H1 (cell line): Measurements from ENCODE around the gene ENPP3. TPM values are rescaled to one million over a fixed set of nuclear protein-coding genes. Genes with fewer than 3 reads are reported as not detected.

Experiments
- CTCF ChIA-PET: fragments of 300-600 bp; sonication (Branson Sonifier 250); formaldehyde crosslinking; loops from one replicate; lab custom pipeline; 2021; ENCODE audit not compliant: partially characterized antibody; lab: Charles Lee
- POLR2A ChIA-PET: fragments of 300-600 bp; sonication (Branson Sonifier 250); formaldehyde crosslinking; loops from one replicate; lab custom pipeline; 2021; ENCODE audit warnings: inconsistent platforms; ENCODE audit not compliant: partially characterized antibody; lab: Charles Lee
- DNase-seq, 2 experiments: peaks; one replicate each; pipeline versions ENCODE4 v3.0.0 to v3.0.0-alpha.2; 2010 to 2022; ENCODE audit warnings: low spot score in 2 of 2, low read depth in 1 of 2, mixed read lengths in 1 of 2
- FAIRE-seq: peaks from 2 replicates; lab custom pipeline; 2011; peaks lifted over from hg19 to GRCh38; lab: Jason Lieb, UNC
- H2AFZ ChIP-seq: 2 replicates; pipeline ENCODE4 v1.8.1; 2012; ENCODE audit warnings: low read length, inconsistent platforms
- H2AK5ac ChIP-seq: 2 replicates; pipeline ENCODE4 v1.6.1; 2013; ENCODE audit warnings: low read depth, low read length
- H2BK120ac ChIP-seq: replicated peaks from 2 replicates; pipeline ENCODE3; 2013; ENCODE audit warnings: low read depth, low read length, inconsistent platforms
- H2BK12ac ChIP-seq: 2 replicates; pipeline ENCODE4 v1.6.1; 2013; ENCODE audit warnings: low read depth, low read length
- H2BK15ac ChIP-seq: 2 replicates; pipeline ENCODE4 v1.6.1; 2013; ENCODE audit warnings: low read length
- H2BK20ac ChIP-seq: 2 replicates; pipeline ENCODE4 v1.6.1; 2013; ENCODE audit warnings: low read length
- H2BK5ac ChIP-seq: 2 replicates; pipeline ENCODE4 v1.6.1; 2013; ENCODE audit warnings: low read depth, low read length
- H3K14ac ChIP-seq: 2 replicates; pipeline ENCODE4 v1.6.1; 2013; ENCODE audit warnings: inconsistent platforms; ENCODE audit not compliant: insufficient read length
- H3K18ac ChIP-seq: 2 replicates; pipeline ENCODE4 v1.6.1; 2013; ENCODE audit warnings: low read length; ENCODE audit errors: extremely low read depth
- H3K23ac ChIP-seq: 2 replicates; pipeline ENCODE4 v1.6.1; 2013; ENCODE audit warnings: inconsistent platforms; ENCODE audit not compliant: insufficient read length
- H3K23me2 ChIP-seq: 2 replicates; pipeline ENCODE4 v1.6.1; 2013; ENCODE audit warnings: low read depth, low read length
- H3K27ac ChIP-seq: 2 replicates; pipeline ENCODE4 v1.6.1; 2011; ENCODE audit warnings: low read depth, low read length, inconsistent platforms
- H3K27me3 ChIP-seq, 4 experiments: replicated peaks in 1 of 4; 1 replicate in 1 of 4; 2 replicates in 3 of 4; pipeline versions ENCODE4 v1.6.1 to v1.8.1; 2011 to 2013; ENCODE audit warnings: low read length in 3 of 4, mild to moderate bottlenecking in 3 of 4, inconsistent platforms in 2 of 4, mixed read lengths in 2 of 4, moderate library complexity in 1 of 4; ENCODE audit not compliant: control insufficient read depth in 3 of 4, insufficient read depth in 3 of 4; ENCODE audit errors: extremely low read depth in 1 of 4
- H3K36me3 ChIP-seq, 4 experiments: 2 replicates each; pipeline versions ENCODE4 v1.6.1 to v1.8.1; 2011 to 2013; ENCODE audit warnings: mild to moderate bottlenecking in 4 of 4, low read length in 3 of 4, moderate library complexity in 2 of 4, control low read depth in 1 of 4, inconsistent platforms in 1 of 4; ENCODE audit not compliant: insufficient read depth in 4 of 4, control insufficient read depth in 2 of 4
- H3K4ac ChIP-seq: replicated peaks from 2 replicates; pipeline ENCODE3; 2013; ENCODE audit warnings: low read length, low read depth, mixed read lengths, inconsistent platforms; ENCODE audit not compliant: insufficient read length
- H3K4me1 ChIP-seq, 4 experiments: replicated peaks in 1 of 4; 1 replicate in 1 of 4; 2 replicates in 3 of 4; pipeline versions ENCODE4 v1.6.1 to v1.8.1; 2011 to 2013; ENCODE audit warnings: low read length in 3 of 4, inconsistent platforms in 2 of 4, mixed read lengths in 1 of 4; ENCODE audit not compliant: insufficient read depth in 4 of 4, control insufficient read depth in 3 of 4
- H3K4me2 ChIP-seq, 2 experiments: 2 replicates each; pipeline versions ENCODE4 v1.6.1 to v1.8.1; 2011 to 2013; ENCODE audit warnings: low read depth in 2 of 2, low read length in 2 of 2, control low read depth in 1 of 2, inconsistent platforms in 1 of 2, mild to moderate bottlenecking in 1 of 2; ENCODE audit not compliant: insufficient read depth in 1 of 2
- H3K4me3 ChIP-seq, 4 experiments: fragments of 200-600, 300-600 bp in 1 of 4; sonication (generic), shearing (Covaris generic), sonication (Bioruptor Twin) in 1 of 4; 2 replicates each; pipeline versions ENCODE4 v1.5.1 to v1.8.1; 2011 to 2016; ENCODE audit warnings: low read length in 4 of 4, low read depth in 3 of 4, control low read depth in 2 of 4, inconsistent platforms in 2 of 4, mild to moderate bottlenecking in 2 of 4, mixed read lengths in 1 of 4, moderate library complexity in 1 of 4; ENCODE audit not compliant: insufficient read depth in 2 of 4; ENCODE audit errors: extremely low read depth in 1 of 4
- H3K56ac ChIP-seq: replicated peaks from 2 replicates; pipeline ENCODE3; 2013; ENCODE audit warnings: low read depth, mild to moderate bottlenecking, mixed read lengths, low read length, inconsistent platforms; ENCODE audit not compliant: insufficient read length
- H3K79me1 ChIP-seq: 2 replicates; pipeline ENCODE4 v1.6.1; 2013; ENCODE audit warnings: low read depth, low read length, control low read depth
- H3K79me2 ChIP-seq, 2 experiments: 2 replicates each; pipeline versions ENCODE4 v1.6.1 to v1.8.1; 2012 to 2013; ENCODE audit warnings: low read length in 2 of 2, mild to moderate bottlenecking in 2 of 2, inconsistent platforms in 1 of 2; ENCODE audit not compliant: insufficient read depth in 2 of 2, control insufficient read depth in 1 of 2
- H3K9ac ChIP-seq, 4 experiments: replicated peaks in 1 of 4; 1 replicate in 1 of 4; 2 replicates in 3 of 4; pipeline versions ENCODE4 v1.6.1 to v1.8.1; 2011 to 2013; ENCODE audit warnings: low read depth in 3 of 4, low read length in 3 of 4, control low read depth in 2 of 4, mild to moderate bottlenecking in 2 of 4, moderate library complexity in 2 of 4, inconsistent platforms in 1 of 4; ENCODE audit errors: extremely low read depth in 1 of 4
- H3K9me3 ChIP-seq, 2 experiments: 2 replicates each; pipeline versions ENCODE4 v1.6.1 to v1.8.1; 2012 to 2013; ENCODE audit warnings: mild to moderate bottlenecking in 2 of 2, moderate library complexity in 2 of 2, control low read depth in 1 of 2, inconsistent platforms in 1 of 2, low read depth in 1 of 2, low read length in 1 of 2, mixed read lengths in 1 of 2; ENCODE audit not compliant: insufficient read depth in 2 of 2
- H4K20me1 ChIP-seq, 2 experiments: replicated peaks in 1 of 2; 2 replicates each; pipeline versions ENCODE3 to v1.8.1; 2011 to 2013; ENCODE audit warnings: inconsistent platforms in 2 of 2, low read length in 2 of 2, mild to moderate bottlenecking in 1 of 2; ENCODE audit not compliant: insufficient read depth in 2 of 2, control insufficient read depth in 1 of 2
- H4K5ac ChIP-seq: 2 replicates; pipeline ENCODE4 v1.6.1; 2013; ENCODE audit warnings: low read length, low read depth, mixed read lengths, inconsistent platforms; ENCODE audit not compliant: insufficient read length
- H4K8ac ChIP-seq: 2 replicates; pipeline ENCODE4 v1.8.0; 2013; ENCODE audit warnings: mild to moderate bottlenecking, moderate library complexity, low read length, inconsistent platforms; ENCODE audit not compliant: insufficient read depth; ENCODE audit errors: extremely low read depth
- H4K91ac ChIP-seq: replicated peaks from 2 replicates; pipeline ENCODE3; 2013; ENCODE audit warnings: low read length, mixed read lengths, inconsistent platforms; ENCODE audit not compliant: insufficient read length
- CTBP2 ChIP-seq: IDR thresholded peaks from 2 replicates; pipeline ENCODE4 v1.7.0; 2011; ENCODE audit warnings: borderline replicate concordance, mild to moderate bottlenecking, moderate library complexity, mixed read lengths, low read length; ENCODE audit not compliant: insufficient read depth, insufficient read length
- GTF2F1 ChIP-seq: IDR thresholded peaks from 2 replicates; pipeline ENCODE4 v1.6.1; 2012; ENCODE audit warnings: low read depth, low read length, improper control_type of control experiment, borderline replicate concordance
- HDAC2 ChIP-seq, 2 experiments: fragments of 300-600 bp in 1 of 2; sonication (generic) in 1 of 2; IDR thresholded peaks; 2 replicates each; pipeline ENCODE4 v1.6.1; 2011 to 2012; ENCODE audit warnings: low read depth in 2 of 2, low read length in 2 of 2, mild to moderate bottlenecking in 2 of 2, moderate library complexity in 2 of 2, borderline replicate concordance in 1 of 2, inconsistent platforms in 1 of 2
- JUN ChIP-seq: IDR thresholded peaks from 2 replicates; pipeline ENCODE4 v1.6.1; 2011; ENCODE audit warnings: low read depth, mild to moderate bottlenecking, improper control_type of control experiment, low read length
- KDM4A ChIP-seq: IDR thresholded peaks from one replicate; pipeline ENCODE4 v1.7.1; 2012; ENCODE audit warnings: low read depth, mild to moderate bottlenecking, moderate library complexity, low read length, inconsistent platforms; ENCODE audit not compliant: severe bottlenecking
- NRF1 ChIP-seq: IDR thresholded peaks from 2 replicates; pipeline ENCODE4 v1.6.1; 2011; ENCODE audit warnings: mild to moderate bottlenecking, low read depth, low read length, improper control_type of control experiment
- POLR2A ChIP-seq, 2 experiments: IDR thresholded peaks; 1 replicate in 1 of 2; 2 replicates in 1 of 2; pipeline ENCODE4 v1.6.1; 2011; ENCODE audit warnings: low read depth in 2 of 2, low read length in 2 of 2, mild to moderate bottlenecking in 2 of 2; ENCODE audit errors: control extremely low read depth in 1 of 2
- RBBP5 ChIP-seq: IDR thresholded peaks from 2 replicates; pipeline ENCODE4 v1.7.1; 2012; ENCODE audit warnings: low read depth, mild to moderate bottlenecking, inconsistent platforms, low read length, moderate library complexity, borderline replicate concordance
- RNF2 ChIP-seq: fragments of 200-900, 300-1000 bp; sonication (generic); IDR thresholded peaks from 2 replicates; pipeline ENCODE4 v1.7.1; 2016; ENCODE audit warnings: borderline replicate concordance, low read depth, mild to moderate bottlenecking, antibody characterized with exemption, low read length; ENCODE audit not compliant: poor library complexity, severe bottlenecking; ENCODE audit errors: missing control alignments
- SIRT6 ChIP-seq: IDR thresholded peaks from one replicate; pipeline ENCODE4 v1.7.1; 2012; ENCODE audit warnings: low read length, inconsistent platforms
- TAF7 ChIP-seq: optimal IDR thresholded peaks from 2 replicates; pipeline ENCODE3; 2011; ENCODE audit warnings: low read depth, mild to moderate bottlenecking, inconsistent platforms, low read length, moderate library complexity, borderline replicate concordance
- TBP ChIP-seq: IDR thresholded peaks from 2 replicates; pipeline ENCODE4 v1.6.1; 2011; ENCODE audit warnings: low read depth, low read length, improper control_type of control experiment
- TCF12 ChIP-seq: IDR thresholded peaks from 2 replicates; pipeline ENCODE4 v1.6.1; 2011; ENCODE audit warnings: low read depth, mild to moderate bottlenecking, low read length
- WGBS, 2 experiments: shearing (Covaris generic) in 1 of 2; methylation state at CpG; one replicate each; pipeline versions ENCODE4 v1.1.6 to v1.1.7; 2013 to 2015; ENCODE audit warnings: low lambda C conversion rate in 2 of 2, mixed read lengths in 2 of 2, inconsistent platforms in 1 of 2, low coverage in 1 of 2, missing lambda C conversion rate in 1 of 2; ENCODE audit not compliant: insufficient replicate concordance in 2 of 2, insufficient coverage in 1 of 2, insufficient read length in 1 of 2; ENCODE audit errors: extremely low coverage in 1 of 2, missing lambda C conversion rate in 1 of 2; 5-methylcytosine and 5-hydroxymethylcytosine counted together
- polyA plus RNA-seq, 7 experiments: library from polyadenylated mRNA; depleted of rRNA in 3 of 7; stranded (reverse) in 5 of 7; unstranded in 2 of 7; fragments of >200 nt in 5 of 7; fragments of 200-250 nt in 2 of 7; gene quantifications; 1 replicate in 5 of 7; 2 replicates in 1 of 7; 4 replicates in 1 of 7; pipeline versions ENCODE4 v1.2.1 to v1.2.3, GENCODE V29; 2011 to 2013; ENCODE audit warnings: missing spikeins in 2 of 7, mixed read lengths in 2 of 7
- total RNA-seq: library from RNA; stranded (reverse); fragmentation: NEBNext Ultra II Directional; extraction: Animal tissue kit (Norgen Biotek cat#: 25700); gene quantifications from 2 replicates; pipeline ENCODE4 v1.2.1, GENCODE V29; 2021

Gene ENPP3
- total and polyA plus RNA-seq, 2 of the 8 experiments (the other 6 are each of a cell fraction or from before 2014, with no cell fraction given): 0.11 TPM; not detected in 1

GRCh38 chr6:131736003-131736596 lies 99.0 kb downstream of the ENPP3 start:
- Histone ChIP-seq H4K91ac (no peak overlapping the region), H3K14ac (no peak overlapping the region), H2AFZ (no peak overlapping the region), H2BK15ac (no peak overlapping the region), H3K4me3 (no peak overlapping the region), H3K9me3 (no peaks in the 10 kb centered on the region), H3K36me3 (no peaks in the 10 kb centered on the region), H3K9ac (no peak overlapping the region), H3K23me2 (no peaks in the 10 kb centered on the region), H4K20me1 (no peaks in the 10 kb centered on the region), H2BK120ac (no peak overlapping the region), H3K23ac (peak overlapping the region; percentile 15), H2BK20ac (no peak overlapping the region), H3K4ac (no peak overlapping the region), H2AK5ac (no peak overlapping the region), H3K27ac (no peak overlapping the region), H3K4me2 (no peak overlapping the region), H3K79me1 (no peaks in the 10 kb centered on the region), H3K56ac (no peak overlapping the region), H3K27me3 (no peaks in the 10 kb centered on the region), H2BK5ac (no peak overlapping the region), H4K8ac (no peak overlapping the region), H3K4me1 (no peaks in the 10 kb centered on the region), H3K79me2 (no peaks in the 10 kb centered on the region), H3K18ac (no peak overlapping the region), H4K5ac (no peak overlapping the region), H2BK12ac (no peak overlapping the region)
- 93% methylated on average over 9 of the region's 9 CpGs; no CpG with 5 or more reads in 1 of the 2 experiments for WGBS, 2 experiments
- FAIRE-seq: no peak
- CTCF ChIA-PET: interaction anchor here (0.9 to 1.5 kb wide), 3 partner anchors 18 to 108 kb away, joined by 3 to 4 read pairs (median 3); partner anchors contain the start of gene MED23
- POLR2A ChIA-PET: no interaction called here
- DNase-seq: no peak
- TF ChIP-seq RNF2 (no peak), TBP (no peak), HDAC2 (IDR thresholded peaks at IDR 0.05; ENCODE audit: borderline replicate concordance in 1 of 2, low read depth in 2 of 2, low read length in 2 of 2) (no peak), CTBP2 (no peak), SIRT6 (no peak), JUN (no peak), NRF1 (no peak), GTF2F1 (no peak), KDM4A (no peak), TAF7 (no peak), TCF12 (no peak), POLR2A (IDR thresholded peaks at IDR 0.05; ENCODE audit: control extremely low read depth in 1 of 2, low read depth in 2 of 2, low read length in 2 of 2) (no peak), RBBP5 (no peak)
